ENCODE data around the gene LYPD1. TPM values are rescaled to one million over a fixed set of nuclear protein-coding genes. Genes with fewer than 3 reads are reported as not detected.

Gene LYPD1
- total RNA-seq, 1 experiment from 2014 or later = not detected

DNA sequence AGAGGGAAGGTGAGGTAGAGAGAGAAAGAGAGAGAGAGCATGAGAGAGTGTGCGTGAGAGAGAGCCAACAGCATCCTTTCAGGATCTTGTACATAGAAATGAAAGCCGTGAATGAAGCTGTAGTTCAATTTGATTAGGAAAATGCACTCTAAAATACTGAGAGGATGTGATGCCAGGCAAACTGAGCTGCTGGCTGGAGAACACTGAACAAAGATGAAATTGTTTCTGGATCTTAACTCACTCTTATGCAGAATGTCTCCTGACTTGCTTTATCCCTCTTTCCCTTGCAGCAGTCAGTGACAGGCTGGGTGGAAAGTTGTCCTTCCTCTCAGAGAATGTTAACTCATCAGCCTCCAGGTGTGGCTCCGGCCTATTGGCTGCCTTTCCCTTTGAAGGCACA, 10.7 kb downstream of the LYPD1 start:
- no peak overlapping the region for H3K4me3 ChIP-seq (replicated peaks in 1 of 2; ENCODE audit: low read depth in 1 of 2, low read length in 2 of 2)
- H3K4me2 ChIP-seq (ENCODE audit: low read length) = no peak overlapping the region
- H3K27me3 ChIP-seq (ENCODE audit: insufficient read depth, low read length) = peaks cover 40% of the 10 kb centered on the region
- intact Hi-C loops (cut with micrococcal nuclease) = no loop called here
- no peaks in the 10 kb centered on the region for H4K20me1 ChIP-seq (ENCODE audit: insufficient read depth)
- H2AFZ ChIP-seq (ENCODE audit: low read depth, low read length, poor library complexity, severe bottlenecking) = no peak overlapping the region
- RAD21 ChIA-PET (ENCODE audit: low non-redundant PET in 1 of 2, low total read pairs in 2 of 2, uncharacterized antibody in 2 of 2, unreplicated experiment in 2 of 2) = no interaction called here
- no peaks in the 10 kb centered on the region for H3K36me3 ChIP-seq (ENCODE audit: control insufficient read depth in 1 of 2, insufficient read depth in 2 of 2, low read length in 2 of 2)
- no peaks in the 10 kb centered on the region for H3K9me3 ChIP-seq (ENCODE audit: control insufficient read depth in 1 of 2, insufficient read depth in 1 of 2, low read depth in 1 of 2, low read length in 2 of 2)
- no peak overlapping the region for H3K9ac ChIP-seq (ENCODE audit: low read length)
- no peaks in the 10 kb centered on the region for H3K9me2 ChIP-seq (ENCODE audit: insufficient read depth)
- BruUV-seq (replicated peaks) = no TSS peak
- CTCF ChIA-PET = no interaction called here
- no peak for TF ChIP-seq SRF (IDR thresholded peaks at IDR 0.05; ENCODE audit: low read depth)
- TF ChIP-seq RAD21 (IDR thresholded peaks at IDR 0.05; ENCODE audit: low read depth) = no peak
- TF ChIP-seq, protein P1, sequence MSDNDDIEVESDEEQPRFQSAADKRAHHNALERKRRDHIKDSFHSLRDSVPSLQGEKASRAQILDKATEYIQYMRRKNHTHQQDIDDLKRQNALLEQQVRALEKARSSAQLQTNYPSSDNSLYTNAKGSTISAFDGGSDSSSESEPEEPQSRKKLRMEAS (IDR thresholded peaks at IDR 0.05) = no peak
- no peak for TF ChIP-seq EZH2phosphoT487 (IDR thresholded peaks at IDR 0.05; ENCODE audit: borderline replicate concordance)
- no peak for TF ChIP-seq EZH2 (IDR thresholded peaks at IDR 0.05)
- TF ChIP-seq ZNF274 (IDR thresholded peaks at IDR 0.05; ENCODE audit: low read depth, low read length) = no peak
- no peak for TF ChIP-seq YY1 (IDR thresholded peaks at IDR 0.05; ENCODE audit: extremely low read depth, insufficient replicate concordance, low read depth, low read length)
- TF ChIP-seq, protein P2, sequence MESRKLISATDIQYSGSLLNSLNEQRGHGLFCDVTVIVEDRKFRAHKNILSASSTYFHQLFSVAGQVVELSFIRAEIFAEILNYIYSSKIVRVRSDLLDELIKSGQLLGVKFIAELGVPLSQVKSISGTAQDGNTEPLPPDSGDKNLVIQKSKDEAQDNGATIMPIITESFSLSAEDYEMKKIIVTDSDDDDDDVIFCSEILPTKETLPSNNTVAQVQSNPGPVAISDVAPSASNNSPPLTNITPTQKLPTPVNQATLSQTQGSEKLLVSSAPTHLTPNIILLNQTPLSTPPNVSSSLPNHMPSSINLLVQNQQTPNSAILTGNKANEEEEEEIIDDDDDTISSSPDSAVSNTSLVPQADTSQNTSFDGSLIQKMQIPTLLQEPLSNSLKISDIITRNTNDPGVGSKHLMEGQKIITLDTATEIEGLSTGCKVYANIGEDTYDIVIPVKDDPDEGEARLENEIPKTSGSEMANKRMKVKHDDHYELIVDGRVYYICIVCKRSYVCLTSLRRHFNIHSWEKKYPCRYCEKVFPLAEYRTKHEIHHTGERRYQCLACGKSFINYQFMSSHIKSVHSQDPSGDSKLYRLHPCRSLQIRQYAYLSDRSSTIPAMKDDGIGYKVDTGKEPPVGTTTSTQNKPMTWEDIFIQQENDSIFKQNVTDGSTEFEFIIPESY (IDR thresholded peaks at IDR 0.05; ENCODE audit: extremely low read depth, insufficient replicate concordance, low read length) = no peak
- no peak for TF ChIP-seq ZFX (IDR thresholded peaks at IDR 0.05)
- TF ChIP-seq, protein P3, sequence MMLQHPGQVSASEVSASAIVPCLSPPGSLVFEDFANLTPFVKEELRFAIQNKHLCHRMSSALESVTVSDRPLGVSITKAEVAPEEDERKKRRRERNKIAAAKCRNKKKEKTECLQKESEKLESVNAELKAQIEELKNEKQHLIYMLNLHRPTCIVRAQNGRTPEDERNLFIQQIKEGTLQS (IDR thresholded peaks at IDR 0.05) = no peak
- no peak for TF ChIP-seq FOSL1 (IDR thresholded peaks at IDR 0.05; ENCODE audit: low read depth)
- H3K4me1 ChIP-seq (ENCODE audit: control insufficient read depth in 1 of 2, insufficient read depth in 2 of 2, low read length in 2 of 2) = no peaks in the 10 kb centered on the region
- H3K27ac ChIP-seq (ENCODE audit: low read depth, low read length) = no peak overlapping the region
- DNase-seq (ENCODE audit: low read depth, low spot score) = no peak
- POLR2A ChIA-PET = no interaction called here
- H3K79me2 ChIP-seq (ENCODE audit: insufficient read depth, low read length) = no peaks in the 10 kb centered on the region
- no peak for ATAC-seq
